Brain microvascular endothelial cell (primary cell): Measurements from ENCODE around the gene OR1J1.

Experiments
- DNase-seq: peaks from one replicate; pipeline ENCODE4 v3.0.0-alpha.2; 2020
- H3K27ac ChIP-seq: fragments of 250-450 bp; sonication (Bioruptor Pico); 2 replicates; pipeline ENCODE4 v1.5.1; 2020; ENCODE audit warnings: mild to moderate bottlenecking, moderate library complexity
- H3K27me3 ChIP-seq: fragments of 250-450 bp; sonication (Bioruptor Pico); replicated peaks from 2 replicates; pipeline ENCODE4 v1.5.1; 2020; ENCODE audit warnings: mild to moderate bottlenecking
- H3K36me3 ChIP-seq: fragments of 250-450 bp; sonication (Bioruptor Pico); replicated peaks from 2 replicates; pipeline ENCODE4 v1.5.1; 2020; ENCODE audit warnings: mild to moderate bottlenecking
- H3K4me3 ChIP-seq: 2 replicates; pipeline ENCODE4 v1.5.1; 2011; ENCODE audit warnings: low read depth, mild to moderate bottlenecking, control low read depth, low read length, moderate library complexity
- CTCF ChIP-seq: IDR thresholded peaks from 2 replicates; pipeline ENCODE4 v1.5.1; 2011; ENCODE audit warnings: low read depth, mild to moderate bottlenecking, moderate library complexity, low read length, control low read depth, inconsistent platforms; ENCODE audit errors: missing control alignments
- in situ Hi-C: cut with HindIII; loops from 2 replicates; pipeline ENCODE4 v1.10.0; 2017; ENCODE audit warnings: low sequenced_read_pairs, low pct_ligation_motif_present

OR1J1 gene

GRCh38 chr9:122475717-122476116 lies 2.0 kb downstream of the OR1J1 start:
- in situ Hi-C loops, result no loop called here

GRCh38 chr9:122474561-122474960 lies 3.2 kb downstream of the OR1J1 start:
- TF ChIP-seq CTCF, result no peak
- Histone ChIP-seq H3K36me3 (no peaks in the 10 kb centered on the region), H3K27me3 (peaks cover 2% of the 10 kb centered on the region), H3K27ac (no peak overlapping the region), H3K4me3 (no peak overlapping the region)
- in situ Hi-C loops, result no loop called here
- no peak for DNase-seq

More at GRCh38 chr9:122475717-122476116, 2.0 kb downstream of the OR1J1 start:
- no peak for DNase-seq
- H3K36me3 ChIP-seq, result no peaks in the 10 kb centered on the region
- no peak overlapping the region for H3K27ac ChIP-seq
- H3K4me3 ChIP-seq, result no peak overlapping the region
- no peak for TF ChIP-seq CTCF
- peaks cover 2% of the 10 kb centered on the region for H3K27me3 ChIP-seq

GRCh38 chr9:122468735-122469134 lies 9.0 kb downstream of the OR1J1 start:
- Histone ChIP-seq H3K36me3 (no peaks in the 10 kb centered on the region), H3K27me3 (no peaks in the 10 kb centered on the region), H3K27ac (no peak overlapping the region), H3K4me3 (no peak overlapping the region)
- TF ChIP-seq CTCF, result no peak
- in situ Hi-C loops, result no loop called here
- no peak for DNase-seq

GRCh38 chr9:122466456-122466855 lies 11.3 kb downstream of the OR1J1 start:
- TF ChIP-seq CTCF, result no peak
- DNase-seq, result no peak
- in situ Hi-C loops, result no loop called here
- peaks cover 5% of the 10 kb centered on the region for H3K27me3 ChIP-seq
- no peak overlapping the region for H3K4me3 ChIP-seq
- H3K36me3 ChIP-seq, result no peaks in the 10 kb centered on the region
- H3K27ac ChIP-seq, result no peak overlapping the region

- DNase-seq, result peak; percentile 89
- Histone ChIP-seq H3K36me3 (no peaks in the 10 kb centered on the region), H3K27ac (no peak overlapping the region), H3K4me3 (peak overlapping the region; percentile 28), H3K27me3 (peaks cover 5% of the 10 kb centered on the region)
- in situ Hi-C loops, result no loop called here
- TF ChIP-seq CTCF, result peak; percentile 86
Measured at GRCh38 chr9:122464633-122465567, 12.8 kb downstream of the OR1J1 start.
